Measurements from ENCODE around the gene TRIO.

TRIO gene

GRCh38 chr5:14502294-14502690 is 359.1 kb downstream of the TRIO start:
- Histone ChIP-seq H3K36me3 (peaks cover 76 to 97% (median 85%) of the 10 kb centered on the region in 3 donors), H3K4me3 (no peak overlapping the region), H3K9me3 (no peaks in the 10 kb centered on the region), H3K4me1 (no peaks in the 10 kb centered on the region), H3K27ac (no peak overlapping the region), H3K27me3 (no peaks in the 10 kb centered on the region)
- TF ChIP-seq, protein P1, sequence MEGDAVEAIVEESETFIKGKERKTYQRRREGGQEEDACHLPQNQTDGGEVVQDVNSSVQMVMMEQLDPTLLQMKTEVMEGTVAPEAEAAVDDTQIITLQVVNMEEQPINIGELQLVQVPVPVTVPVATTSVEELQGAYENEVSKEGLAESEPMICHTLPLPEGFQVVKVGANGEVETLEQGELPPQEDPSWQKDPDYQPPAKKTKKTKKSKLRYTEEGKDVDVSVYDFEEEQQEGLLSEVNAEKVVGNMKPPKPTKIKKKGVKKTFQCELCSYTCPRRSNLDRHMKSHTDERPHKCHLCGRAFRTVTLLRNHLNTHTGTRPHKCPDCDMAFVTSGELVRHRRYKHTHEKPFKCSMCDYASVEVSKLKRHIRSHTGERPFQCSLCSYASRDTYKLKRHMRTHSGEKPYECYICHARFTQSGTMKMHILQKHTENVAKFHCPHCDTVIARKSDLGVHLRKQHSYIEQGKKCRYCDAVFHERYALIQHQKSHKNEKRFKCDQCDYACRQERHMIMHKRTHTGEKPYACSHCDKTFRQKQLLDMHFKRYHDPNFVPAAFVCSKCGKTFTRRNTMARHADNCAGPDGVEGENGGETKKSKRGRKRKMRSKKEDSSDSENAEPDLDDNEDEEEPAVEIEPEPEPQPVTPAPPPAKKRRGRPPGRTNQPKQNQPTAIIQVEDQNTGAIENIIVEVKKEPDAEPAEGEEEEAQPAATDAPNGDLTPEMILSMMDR (IDR thresholded peaks at IDR 0.05), result no peak
- intact Hi-C loops (cut with DNase I; ENCODE audit: low total_unique reads), result no loop called here
- DNase-seq, result no peak

- H3K27ac ChIP-seq, result no peak overlapping the region
- TF ChIP-seq, protein P1 (IDR thresholded peaks at IDR 0.05), result no peak
- H3K4me1 ChIP-seq, result no peaks in the 10 kb centered on the region
- intact Hi-C loops (cut with DNase I; ENCODE audit: low total_unique reads), result no loop called here
- H3K9me3 ChIP-seq, result no peaks in the 10 kb centered on the region
- H3K36me3 ChIP-seq, result peaks cover 75 to 97% (median 85%) of the 10 kb centered on the region in 3 donors
- H3K4me3 ChIP-seq, result no peak overlapping the region
- no peak for DNase-seq
- no peaks in the 10 kb centered on the region for H3K27me3 ChIP-seq
These were observed 360.0 kb downstream of the TRIO start for GRCh38 chr5:14503017-14503680.

GRCh38 chr5:14503681-14504331 is 360.7 kb downstream of the TRIO start:
- no peak for DNase-seq
- TF ChIP-seq, protein P1 (IDR thresholded peaks at IDR 0.05), result no peak
- Histone ChIP-seq H3K27ac (no peak overlapping the region), H3K4me1 (no peaks in the 10 kb centered on the region), H3K27me3 (no peaks in the 10 kb centered on the region), H3K9me3 (no peaks in the 10 kb centered on the region), H3K36me3 (peaks cover 75 to 97% (median 85%) of the 10 kb centered on the region in 3 donors), H3K4me3 (no peak overlapping the region)
- intact Hi-C loops (cut with DNase I; ENCODE audit: low total_unique reads), result no loop called here

GRCh38 chr5:14504332-14504727 is 361.2 kb downstream of the TRIO start:
- no peak overlapping the region for H3K27ac ChIP-seq
- TF ChIP-seq, protein P1 (IDR thresholded peaks at IDR 0.05), result no peak
- H3K4me3 ChIP-seq, result no peak overlapping the region
- intact Hi-C loops (cut with DNase I; ENCODE audit: low total_unique reads), result no loop called here
- no peaks in the 10 kb centered on the region for H3K9me3 ChIP-seq
- no peaks in the 10 kb centered on the region for H3K27me3 ChIP-seq
- DNase-seq, result no peak
- peaks cover 73 to 97% (median 82%) of the 10 kb centered on the region in 3 donors for H3K36me3 ChIP-seq
- H3K4me1 ChIP-seq, result no peaks in the 10 kb centered on the region

DNA sequence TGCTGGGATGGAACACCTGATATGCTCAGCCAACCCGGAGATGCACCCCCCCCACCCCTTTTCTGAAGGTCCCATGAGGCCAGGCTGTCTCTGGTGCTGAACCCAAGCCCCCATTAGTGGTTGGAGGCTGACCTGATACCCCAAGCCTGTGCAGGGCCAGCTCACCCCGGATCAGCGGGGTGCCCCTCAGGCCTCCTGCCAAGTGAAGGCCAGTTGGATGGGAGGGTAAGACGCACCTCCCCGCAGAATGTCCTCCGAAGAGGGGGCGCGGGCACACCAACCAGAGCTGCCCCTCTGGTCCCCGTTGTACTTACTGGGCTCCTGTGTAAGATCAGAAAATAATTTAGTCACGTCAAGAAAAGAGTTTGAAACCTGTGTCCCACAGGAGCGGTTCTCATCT is 361.7 kb downstream of the TRIO start:
- H3K27ac ChIP-seq, result no peak overlapping the region
- no peak for DNase-seq
- H3K4me3 ChIP-seq, result no peak overlapping the region
- H3K36me3 ChIP-seq, result peaks cover 68 to 92% (median 77%) of the 10 kb centered on the region in 3 donors
- intact Hi-C loops (cut with DNase I; ENCODE audit: low total_unique reads), result no loop called here
- no peaks in the 10 kb centered on the region for H3K27me3 ChIP-seq
- TF ChIP-seq, protein P1 (IDR thresholded peaks at IDR 0.05), result no peak
- no peaks in the 10 kb centered on the region for H3K4me1 ChIP-seq
- H3K9me3 ChIP-seq, result no peaks in the 10 kb centered on the region
